ENCODE measurements around the gene TRERF1.

The TRERF1 gene

GRCh38 chr6:42390228-42390934, 61.3 kb downstream of the TRERF1 start:
- H3K9me3 ChIP-seq (ENCODE audit: low read depth, low read length), result no peaks in the 10 kb centered on the region
- no peak overlapping the region for H3K4me3 ChIP-seq
- no peak for DNase-seq (ENCODE audit: low read depth, low spot score)
- no peak overlapping the region for H3K27ac ChIP-seq
- no peak for TF ChIP-seq EZH2 (IDR thresholded peaks at IDR 0.05)
- no peak for TF ChIP-seq POLR2AphosphoS5 (IDR thresholded peaks at IDR 0.05; ENCODE audit: borderline replicate concordance, low read depth, low read length)
- TF ChIP-seq FOXP2 (optimal IDR thresholded peaks at IDR 0.05; ENCODE audit: control extremely low read depth, extremely low read length, insufficient read depth), result no peak
- H3K9ac ChIP-seq (ENCODE audit: insufficient read length), result no peak overlapping the region
- no peaks in the 10 kb centered on the region for H3K36me3 ChIP-seq (ENCODE audit: insufficient read depth, low read length)

GRCh38 chr6:42389736-42390135, 62.0 kb downstream of the TRERF1 start:
- no peak for TF ChIP-seq FOXP2 (optimal IDR thresholded peaks at IDR 0.05; ENCODE audit: control extremely low read depth, extremely low read length, insufficient read depth)
- TF ChIP-seq POLR2AphosphoS5 (IDR thresholded peaks at IDR 0.05; ENCODE audit: borderline replicate concordance, low read depth, low read length), result no peak
- TF ChIP-seq EZH2 (IDR thresholded peaks at IDR 0.05), result no peak
- Histone ChIP-seq H3K9me3 (ENCODE audit: low read depth, low read length) (no peaks in the 10 kb centered on the region), H3K36me3 (ENCODE audit: insufficient read depth, low read length) (no peaks in the 10 kb centered on the region), H3K27ac (no peak overlapping the region), H3K9ac (ENCODE audit: insufficient read length) (no peak overlapping the region), H3K4me3 (no peak overlapping the region)
- DNase-seq (ENCODE audit: low read depth, low spot score), result no peak

GRCh38 chr6:42388046-42388445, 63.7 kb downstream of the TRERF1 start:
- H3K4me3 ChIP-seq, result no peak overlapping the region
- no peak for TF ChIP-seq FOXP2 (optimal IDR thresholded peaks at IDR 0.05; ENCODE audit: control extremely low read depth, extremely low read length, insufficient read depth)
- no peak for TF ChIP-seq POLR2AphosphoS5 (IDR thresholded peaks at IDR 0.05; ENCODE audit: borderline replicate concordance, low read depth, low read length)
- no peak for TF ChIP-seq EZH2 (IDR thresholded peaks at IDR 0.05)
- no peaks in the 10 kb centered on the region for H3K36me3 ChIP-seq (ENCODE audit: insufficient read depth, low read length)
- no peaks in the 10 kb centered on the region for H3K9me3 ChIP-seq (ENCODE audit: low read depth, low read length)
- H3K27ac ChIP-seq, result no peak overlapping the region
- no peak for DNase-seq (ENCODE audit: low read depth, low spot score)
- no peak overlapping the region for H3K9ac ChIP-seq (ENCODE audit: insufficient read length)

GRCh38 chr6:42387336-42387735, 64.4 kb downstream of the TRERF1 start:
- Histone ChIP-seq H3K36me3 (ENCODE audit: insufficient read depth, low read length) (no peaks in the 10 kb centered on the region), H3K4me3 (no peak overlapping the region), H3K9me3 (ENCODE audit: low read depth, low read length) (no peaks in the 10 kb centered on the region), H3K27ac (no peak overlapping the region), H3K9ac (ENCODE audit: insufficient read length) (no peak overlapping the region)
- TF ChIP-seq FOXP2 (optimal IDR thresholded peaks at IDR 0.05; ENCODE audit: control extremely low read depth, extremely low read length, insufficient read depth), result no peak
- no peak for TF ChIP-seq EZH2 (IDR thresholded peaks at IDR 0.05)
- no peak for TF ChIP-seq POLR2AphosphoS5 (IDR thresholded peaks at IDR 0.05; ENCODE audit: borderline replicate concordance, low read depth, low read length)
- DNase-seq (ENCODE audit: low read depth, low spot score), result no peak

- no peak for DNase-seq (ENCODE audit: low read depth, low spot score)
- no peak for TF ChIP-seq EZH2 (IDR thresholded peaks at IDR 0.05)
- no peak for TF ChIP-seq POLR2AphosphoS5 (IDR thresholded peaks at IDR 0.05; ENCODE audit: borderline replicate concordance, low read depth, low read length)
- TF ChIP-seq FOXP2 (optimal IDR thresholded peaks at IDR 0.05; ENCODE audit: control extremely low read depth, extremely low read length, insufficient read depth), result no peak
- Histone ChIP-seq H3K36me3 (ENCODE audit: insufficient read depth, low read length) (no peaks in the 10 kb centered on the region), H3K9ac (ENCODE audit: insufficient read length) (no peak overlapping the region), H3K9me3 (ENCODE audit: low read depth, low read length) (no peaks in the 10 kb centered on the region), H3K4me3 (no peak overlapping the region), H3K27ac (no peak overlapping the region)
Observed at GRCh38 chr6:42385339-42385738, 66.4 kb downstream of the TRERF1 start.

- no peak for DNase-seq (ENCODE audit: low read depth, low spot score)
- Histone ChIP-seq H3K27ac (no peak overlapping the region), H3K36me3 (ENCODE audit: insufficient read depth, low read length) (no peaks in the 10 kb centered on the region), H3K4me3 (no peak overlapping the region), H3K9ac (ENCODE audit: insufficient read length) (no peak overlapping the region), H3K9me3 (ENCODE audit: low read depth, low read length) (no peaks in the 10 kb centered on the region)
- no peak for TF ChIP-seq EZH2 (IDR thresholded peaks at IDR 0.05)
Observed at GRCh38 chr6:42383421-42384205, 68.1 kb downstream of the TRERF1 start.

- Histone ChIP-seq H3K27ac (no peak overlapping the region), H3K36me3 (ENCODE audit: insufficient read depth, low read length) (no peaks in the 10 kb centered on the region)
Observed at GRCh38 chr6:42381850-42382249, 69.9 kb downstream of the TRERF1 start.

GRCh38 chr6:42380228-42380979, 71.3 kb downstream of the TRERF1 start:
- no peak overlapping the region for H3K27ac ChIP-seq
- TF ChIP-seq FOXP2 (optimal IDR thresholded peaks at IDR 0.05; ENCODE audit: control extremely low read depth, extremely low read length, insufficient read depth) (no peak), EZH2 (IDR thresholded peaks at IDR 0.05) (no peak), POLR2AphosphoS5 (IDR thresholded peaks at IDR 0.05; ENCODE audit: borderline replicate concordance, low read depth, low read length) (no peak)
- no peak overlapping the region for H3K9ac ChIP-seq (ENCODE audit: insufficient read length)
- H3K4me3 ChIP-seq, result no peak overlapping the region
- H3K9me3 ChIP-seq (ENCODE audit: low read depth, low read length), result no peaks in the 10 kb centered on the region
- H3K36me3 ChIP-seq (ENCODE audit: insufficient read depth, low read length), result no peaks in the 10 kb centered on the region
- DNase-seq (ENCODE audit: low read depth, low spot score), result no peak

More at GRCh38 chr6:42381850-42382249, 69.9 kb downstream of the TRERF1 start:
- Histone ChIP-seq H3K9ac (ENCODE audit: insufficient read length) (no peak overlapping the region), H3K9me3 (ENCODE audit: low read depth, low read length) (no peaks in the 10 kb centered on the region), H3K4me3 (no peak overlapping the region)
- no peak for DNase-seq (ENCODE audit: low read depth, low spot score)
- TF ChIP-seq FOXP2 (optimal IDR thresholded peaks at IDR 0.05; ENCODE audit: control extremely low read depth, extremely low read length, insufficient read depth), result no peak
- no peak for TF ChIP-seq POLR2AphosphoS5 (IDR thresholded peaks at IDR 0.05; ENCODE audit: borderline replicate concordance, low read depth, low read length)
- no peak for TF ChIP-seq EZH2 (IDR thresholded peaks at IDR 0.05)

Measured in SK-N-MC (cell line).